GM23248 (cell line): ENCODE results near the gene PAQR8. TPM values are rescaled to one million over a fixed set of nuclear protein-coding genes. Genes with fewer than 3 reads are reported as not detected.
"Not testable (repeated sequence)": the region's sequence is repeated elsewhere in the genome, so short reads cannot be mapped to it uniquely, and the experiment has no call there.

Source experiments
- DNase-seq: peaks from one replicate; pipeline ENCODE4 v3.0.0-alpha.2; 2015
- H2AFZ ChIP-seq: fragments of 200-600 bp; sonication (generic); 2 replicates; pipeline ENCODE4 v1.6.1; 2016; ENCODE audit warnings: antibody characterized with exemption
- H3F3A ChIP-seq: fragments of 200-600 bp; sonication (generic); 2 replicates; pipeline ENCODE4 v1.6.1; 2016; ENCODE audit warnings: mild to moderate bottlenecking, antibody characterized with exemption, mixed run types; ENCODE audit not compliant: insufficient read depth
- H3K27ac ChIP-seq: fragments of 200-600 bp; sonication (generic); 2 replicates; pipeline ENCODE4 v1.5.1; 2016; ENCODE audit warnings: mild to moderate bottlenecking
- H3K27me3 ChIP-seq: fragments of 200-600 bp; sonication (generic); replicated peaks from 2 replicates; pipeline ENCODE4 v1.6.1; 2016; ENCODE audit warnings: mild to moderate bottlenecking; ENCODE audit not compliant: insufficient read depth
- H3K36me3 ChIP-seq: fragments of 200-600 bp; sonication (generic); 2 replicates; pipeline ENCODE4 v1.6.1; 2016; ENCODE audit warnings: low read depth, mild to moderate bottlenecking
- H3K4me1 ChIP-seq: fragments of 200-600 bp; sonication (generic); 2 replicates; pipeline ENCODE4 v1.6.1; 2016; ENCODE audit warnings: mild to moderate bottlenecking; ENCODE audit not compliant: insufficient read depth
- H3K4me2 ChIP-seq: fragments of 200-600 bp; sonication (generic); one replicate; pipeline ENCODE4 v1.6.1; 2016; ENCODE audit warnings: mild to moderate bottlenecking; ENCODE audit not compliant: unreplicated experiment
- H3K4me3 ChIP-seq: fragments of 200-600 bp; sonication (generic); 2 replicates; pipeline ENCODE4 v1.5.1; 2016; ENCODE audit warnings: mild to moderate bottlenecking
- H3K79me2 ChIP-seq: fragments of 200-600 bp; sonication (generic); 2 replicates; pipeline ENCODE4 v1.6.1; 2016; ENCODE audit warnings: mild to moderate bottlenecking; ENCODE audit not compliant: insufficient read depth
- H3K9ac ChIP-seq: fragments of 200-600 bp; sonication (generic); 2 replicates; pipeline ENCODE4 v1.6.1; 2016; ENCODE audit warnings: mild to moderate bottlenecking
- H3K9me2 ChIP-seq: fragments of 200-600 bp; sonication (generic); 2 replicates; pipeline ENCODE4 v1.6.1; 2016; ENCODE audit warnings: mixed run types, mild to moderate bottlenecking, moderate library complexity; ENCODE audit not compliant: insufficient read depth
- H3K9me3 ChIP-seq: fragments of 200-600 bp; sonication (generic); one replicate; pipeline ENCODE4 v1.6.1; 2017; ENCODE audit warnings: low read depth
- H4K20me1 ChIP-seq: fragments of 200-600 bp; sonication (generic); 2 replicates; pipeline ENCODE4 v1.6.0; 2016; ENCODE audit not compliant: insufficient read depth
- EZH2 ChIP-seq: fragments of 200-600 bp; sonication (generic); IDR thresholded peaks from 2 replicates; pipeline ENCODE4 v1.6.1; 2018; ENCODE audit warnings: antibody characterized with exemption, mild to moderate bottlenecking; ENCODE audit not compliant: insufficient read depth, poor library complexity, severe bottlenecking
- EZH2phosphoT487 ChIP-seq: fragments of 200-600 bp; sonication (generic); IDR thresholded peaks from 2 replicates; pipeline ENCODE4 v1.6.1; 2018; ENCODE audit warnings: antibody characterized with exemption, moderate library complexity, mild to moderate bottlenecking, low read depth; ENCODE audit not compliant: insufficient read depth
- WGBS, 2 experiments: methylation state at CpG; one replicate each; pipeline ENCODE4 v1.1.6; 2015 to 2017; ENCODE audit warnings: low lambda C conversion rate in 2 of 2, low coverage in 1 of 2; ENCODE audit errors: missing lambda C conversion rate in 2 of 2; 5-methylcytosine and 5-hydroxymethylcytosine counted together
- in situ Hi-C: fragments of 300-500 bp; cut with MboI; formaldehyde crosslinking; loops from 2 replicates; pipeline ENCODE4 v1.15.0; 2020
- polyA plus RNA-seq: library from polyadenylated mRNA; unstranded; fragments of >200 nt; fragmentation: Nextera tagmentation; extraction: Ambion mirVana; gene quantifications from 2 replicates; pipeline ENCODE4 v1.2.1, GENCODE V29; 2016
- total RNA-seq: library from RNA; depleted of rRNA; stranded (reverse); fragments of >200 nt; shearing (Covaris generic); gene quantifications from 2 replicates; pipeline ENCODE4 v1.2.3, GENCODE V29; 2014

Gene PAQR8
- total and polyA plus RNA-seq, 2 experiments from 2014 or later: 2.5 to 3.4 TPM

- H2AFZ ChIP-seq: no peak overlapping the region
- WGBS, 2 experiments: 94 to 96% methylated on average over 4 of the region's 4 CpGs
- in situ Hi-C loops: no loop called here
- H3K4me1 ChIP-seq: no peaks in the 10 kb centered on the region
- no peak for TF ChIP-seq EZH2phosphoT487
- no peak for TF ChIP-seq EZH2
- no peaks in the 10 kb centered on the region for H3F3A ChIP-seq
- H3K79me2 ChIP-seq: no peaks in the 10 kb centered on the region
- DNase-seq: no peak
- H3K4me2 ChIP-seq: no peak overlapping the region
- no peaks in the 10 kb centered on the region for H3K27me3 ChIP-seq
- no peaks in the 10 kb centered on the region for H3K9me2 ChIP-seq
- H4K20me1 ChIP-seq: no peaks in the 10 kb centered on the region
- H3K9me3 ChIP-seq: no peaks in the 10 kb centered on the region
- H3K36me3 ChIP-seq: no peaks in the 10 kb centered on the region
- no peak overlapping the region for H3K9ac ChIP-seq
- no peak overlapping the region for H3K27ac ChIP-seq
- H3K4me3 ChIP-seq: no peak overlapping the region
Measured at GRCh38 chr6:52381249-52381648, 19.3 kb downstream of the PAQR8 start.

GRCh38 chr6:52384145-52384766 is 22.3 kb downstream of the PAQR8 start:
- Histone ChIP-seq H3K36me3 (no peaks in the 10 kb centered on the region), H4K20me1 (no peaks in the 10 kb centered on the region), H3K9me2 (no peaks in the 10 kb centered on the region), H3K9me3 (no peaks in the 10 kb centered on the region), H3K4me3 (no peak overlapping the region), H3K27ac (no peak overlapping the region), H3K79me2 (no peaks in the 10 kb centered on the region), H3K27me3 (no peaks in the 10 kb centered on the region), H3F3A (peaks cover 7% of the 10 kb centered on the region; the same call in 1 of the 2 replicates), H2AFZ (no peak overlapping the region), H3K4me2 (no peak overlapping the region), H3K4me1 (peaks cover 3% of the 10 kb centered on the region; the same call in 1 of the 2 replicates), H3K9ac (no peak overlapping the region)
- in situ Hi-C loops: no loop called here
- no peak for TF ChIP-seq EZH2
- TF ChIP-seq EZH2phosphoT487: no peak
- 97 to 100% methylated on average over 2 of the region's 2 CpGs for WGBS, 2 experiments
- no peak for DNase-seq

- H3K36me3 ChIP-seq: no peaks in the 10 kb centered on the region
- H3K4me2 ChIP-seq: no peak overlapping the region
- H3K27me3 ChIP-seq: no peaks in the 10 kb centered on the region
- no peak overlapping the region for H3K9ac ChIP-seq
- H3K27ac ChIP-seq: no peak overlapping the region
- H2AFZ ChIP-seq: no peak overlapping the region
- in situ Hi-C loops: no loop called here
- peaks cover 11% of the 10 kb centered on the region for H3K4me1 ChIP-seq
- H4K20me1 ChIP-seq: no peaks in the 10 kb centered on the region
- no peaks in the 10 kb centered on the region for H3K79me2 ChIP-seq
- no peaks in the 10 kb centered on the region for H3K9me3 ChIP-seq
- TF ChIP-seq EZH2 (no peak), EZH2phosphoT487 (no peak)
- no peak overlapping the region for H3K4me3 ChIP-seq
- H3F3A ChIP-seq: peaks cover 14% of the 10 kb centered on the region
- DNase-seq: no peak
- H3K9me2 ChIP-seq: no peaks in the 10 kb centered on the region
- 86 to 89% methylated on average over 4 of the region's 4 CpGs for WGBS, 2 experiments
Measured at GRCh38 chr6:52385074-52385473, 23.1 kb downstream of the PAQR8 start.

- H3K4me2 ChIP-seq, H3K9ac ChIP-seq, in situ Hi-C loops, H4K20me1 ChIP-seq, H3K36me3 ChIP-seq, DNase-seq, H2AFZ ChIP-seq, H3K79me2 ChIP-seq, H3K9me2 ChIP-seq, H3K27me3 ChIP-seq, H3K27ac ChIP-seq, H3K4me3 ChIP-seq, H3K9me3 ChIP-seq: not testable (repeated sequence)
- H3F3A ChIP-seq: peaks cover 33% of the 10 kb centered on the region
- peaks cover 28% of the 10 kb centered on the region for H3K4me1 ChIP-seq
- 86 to 92% methylated on average over 4 of the region's 4 CpGs for WGBS, 2 experiments
Measured at GRCh38 chr6:52388119-52388518, 26.2 kb downstream of the PAQR8 start.

- no peaks in the 10 kb centered on the region for H3K27me3 ChIP-seq
- no peak overlapping the region for H2AFZ ChIP-seq
- no peaks in the 10 kb centered on the region for H4K20me1 ChIP-seq
- H3K79me2 ChIP-seq: no peaks in the 10 kb centered on the region
- no peak for TF ChIP-seq EZH2phosphoT487
- TF ChIP-seq EZH2: no peak
- WGBS, 2 experiments: 96 to 97% methylated on average over 4 of the region's 4 CpGs
- H3K9ac ChIP-seq: no peak overlapping the region
- H3K4me2 ChIP-seq: no peak overlapping the region
- no peaks in the 10 kb centered on the region for H3K9me3 ChIP-seq
- peaks cover 38% of the 10 kb centered on the region for H3F3A ChIP-seq
- no peak for DNase-seq
- H3K9me2 ChIP-seq: no peaks in the 10 kb centered on the region
- H3K4me3 ChIP-seq: no peak overlapping the region
- peaks cover 28% of the 10 kb centered on the region for H3K4me1 ChIP-seq
- in situ Hi-C loops: no loop called here
- no peaks in the 10 kb centered on the region for H3K36me3 ChIP-seq
- H3K27ac ChIP-seq: no peak overlapping the region
Measured at GRCh38 chr6:52388790-52389189, 26.8 kb downstream of the PAQR8 start.
